A549 (cell line): Measurements from ENCODE around the gene KLHL13. TPM values are rescaled to one million over a fixed set of nuclear protein-coding genes. Genes with fewer than 3 reads are reported as not detected.

ENCODE experiments used
- ATAC-seq, 2 experiments: fragments of 200-7000 bp in 1 of 2; fragments of >200 bp in 1 of 2; cut with Nextera tagmentation in 1 of 2; cut with Tn5 transposase in 1 of 2; 3 replicates each; pipeline versions ENCODE4 v1.8.0 to v1.9.1; 2018 to 2020; ENCODE audit warnings: mild to moderate bottlenecking in 1 of 2, moderate library complexity in 1 of 2
- CTCF ChIA-PET: fragments of 300-600 bp; sonication (Branson Sonifier 250); formaldehyde crosslinking; extraction: SDS; loops from one replicate; lab custom pipeline; 2021; ENCODE audit warnings: antibody characterized with exemption, inconsistent platforms; lab: Yijun Ruan, JAX
- POLR2A ChIA-PET: fragments of 350-600 bp; formaldehyde crosslinking; extraction: SDS; loops from one replicate; lab custom pipeline; 2021; ENCODE audit warnings: antibody characterized with exemption, inconsistent platforms; lab: Yijun Ruan, JAX
- DNase-seq, 2 experiments: peaks; one replicate each; pipeline versions ENCODE4 v3.0.0 to v3.0.0-alpha.2; 2011 to 2016; ENCODE audit warnings: low read depth in 1 of 2, low spot score in 1 of 2
- FAIRE-seq: peaks from 2 replicates; lab custom pipeline; 2011; peaks lifted over from hg19 to GRCh38; lab: Jason Lieb, UNC
- H3K27ac ChIP-seq, 2 experiments: fragments of >200 bp; sonication (Bioruptor Twin); formaldehyde crosslinking; 3 replicates each; pipeline ENCODE4 v1.5.1; 2016 to 2017
- H3K4me1 ChIP-seq: fragments of >200 bp; sonication (Bioruptor Twin); formaldehyde crosslinking; 3 replicates; pipeline ENCODE4 v1.6.1; 2016
- H3K4me2 ChIP-seq: fragments of >200 bp; sonication (Bioruptor Twin); formaldehyde crosslinking; 3 replicates; pipeline ENCODE4 v1.6.1; 2016
- H3K4me3 ChIP-seq: fragments of >200 bp; sonication (Bioruptor Twin); formaldehyde crosslinking; 3 replicates; pipeline ENCODE4 v1.5.1; 2016
- H3K9me3 ChIP-seq: fragments of >200 bp; sonication (Bioruptor Twin); formaldehyde crosslinking; 3 replicates; pipeline ENCODE4 v1.6.1; 2016
- CEBPB ChIP-seq, 2 experiments: fragments of >200 bp in 1 of 2; sonication (Bioruptor Twin) in 1 of 2; formaldehyde crosslinking in 1 of 2; IDR thresholded peaks; 2 replicates each; pipeline ENCODE4 v1.6.1; 2012 to 2016
- CHD4 ChIP-seq: fragments of 200-600 bp; sonication (generic); IDR thresholded peaks from 2 replicates; pipeline ENCODE4 v1.6.1; 2016; ENCODE audit warnings: antibody characterized with exemption, mild to moderate bottlenecking, borderline replicate concordance
- EHF ChIP-seq: fragments of 250-450 bp; sonication (Bioruptor Pico); IDR thresholded peaks from 2 replicates; pipeline ENCODE4 v1.5.0; 2020; ENCODE audit warnings: mild to moderate bottlenecking
- ESRRA ChIP-seq: fragments of 150-350 bp; IDR thresholded peaks from 2 replicates; pipeline ENCODE4 v1.6.1; 2014; ENCODE audit warnings: mild to moderate bottlenecking, low read length, borderline replicate concordance
- FOSB ChIP-seq: fragments of 250-450 bp; sonication (Bioruptor Pico); IDR thresholded peaks from 2 replicates; pipeline ENCODE4 v1.5.0; 2020; ENCODE audit warnings: mild to moderate bottlenecking, moderate library complexity
- FOSL2 ChIP-seq, 2 experiments: fragments of 450-650 bp in 1 of 2; fragments of >200 bp in 1 of 2; sonication (Bioruptor Twin) in 1 of 2; formaldehyde crosslinking; IDR thresholded peaks; 2 replicates each; pipeline versions ENCODE4 v1.5.0 to v1.6.1; 2016 to 2020; ENCODE audit warnings: mild to moderate bottlenecking in 1 of 2, moderate library complexity in 1 of 2
- GATA3 ChIP-seq: IDR thresholded peaks from 2 replicates; pipeline ENCODE4 v1.6.1; 2012; ENCODE audit warnings: borderline replicate concordance
- HDAC2 ChIP-seq: fragments of 200-600 bp; sonication (generic); IDR thresholded peaks from 2 replicates; pipeline ENCODE4 v1.6.1; 2016
- HEYL ChIP-seq: fragments of 250-450 bp; sonication (Bioruptor Pico); IDR thresholded peaks from 2 replicates; pipeline ENCODE4 v1.8.0; 2021; ENCODE audit warnings: mild to moderate bottlenecking, moderate library complexity
- MAFK ChIP-seq: fragments of 450-650 bp; IDR thresholded peaks from 2 replicates; pipeline ENCODE4 v1.6.1; 2014; ENCODE audit not compliant: partially characterized antibody
- MAZ ChIP-seq: fragments of 150-350 bp; IDR thresholded peaks from 2 replicates; pipeline ENCODE4 v1.6.1; 2014; ENCODE audit warnings: antibody characterized with exemption, low read depth, low read length, borderline replicate concordance
- NR3C1 ChIP-seq: fragments of >200 bp; sonication (Bioruptor Twin); formaldehyde crosslinking; IDR thresholded peaks from 3 replicates; pipeline ENCODE4 v1.6.1; 2017
- PHF8 ChIP-seq: fragments of 200-600 bp; sonication (generic); IDR thresholded peaks from 2 replicates; pipeline ENCODE4 v1.6.1; 2016; ENCODE audit warnings: low read depth, mild to moderate bottlenecking, antibody characterized with exemption, moderate library complexity, borderline replicate concordance
- POLR2A ChIP-seq: IDR thresholded peaks from 2 replicates; pipeline ENCODE4 v1.6.1; 2012; ENCODE audit warnings: mild to moderate bottlenecking, low read length
- POLR2AphosphoS2 ChIP-seq: conservative IDR thresholded peaks from 2 replicates; pipeline ENCODE4 v1.6.1; 2012; ENCODE audit warnings: low read length, improper control_type of control experiment, inconsistent platforms
- WGBS: methylation state at CpG from one replicate; pipeline ENCODE4 v1.1.6; 2017; ENCODE audit errors: missing lambda C conversion rate; 5-methylcytosine and 5-hydroxymethylcytosine counted together
- polyA plus RNA-seq, 4 experiments: library from polyadenylated mRNA; depleted of rRNA in 3 of 4; stranded (reverse); fragments of >200 nt; fragmentation: RNase III in 1 of 4; extraction: RNeasy Plus Mini Kit Qiagen cat#74134 plus additional on column Dnase treatment in 1 of 4; gene quantifications; 2 replicates in 3 of 4; 3 replicates in 1 of 4; pipeline ENCODE4 v1.2.3, GENCODE V29; 2011 to 2017
- TF ChIP-seq, protein P1 (sequence below): fragments of >200 bp; sonication (Bioruptor Twin); formaldehyde crosslinking; IDR thresholded peaks from 3 replicates; pipeline ENCODE4 v1.6.1; 2016
- TF ChIP-seq, protein P2 (sequence below): fragments of >200 bp; sonication (Bioruptor Twin); formaldehyde crosslinking; IDR thresholded peaks from 3 replicates; pipeline ENCODE4 v1.5.1; 2016
- TF ChIP-seq, protein P3 (sequence below): fragments of 450-650 bp; IDR thresholded peaks from 2 replicates; pipeline ENCODE4 v1.6.1; 2014; ENCODE audit warnings: antibody characterized with exemption
- TF ChIP-seq, protein P4 (sequence below): IDR thresholded peaks from 2 replicates; pipeline ENCODE4 v1.6.1; 2012; ENCODE audit warnings: low read depth, borderline replicate concordance
- TF ChIP-seq, protein P5 (sequence below): IDR thresholded peaks from 2 replicates; pipeline ENCODE4 v1.6.1; 2012
- TF ChIP-seq, protein P6 (sequence below): fragments of 200-600 bp; sonication (generic); IDR thresholded peaks from 2 replicates; pipeline ENCODE4 v1.6.1; 2016; ENCODE audit warnings: antibody characterized with exemption, mild to moderate bottlenecking, moderate library complexity
- TF ChIP-seq, protein P7 (sequence below): fragments of 150-350 bp; IDR thresholded peaks from 2 replicates; pipeline ENCODE4 v1.6.1; 2014; ENCODE audit warnings: low read depth, mild to moderate bottlenecking, low read length
- TF ChIP-seq, protein P8 (sequence below): fragments of 250-450 bp; sonication (Bioruptor Pico); IDR thresholded peaks from 2 replicates; pipeline ENCODE4 v1.5.0; 2020; ENCODE audit warnings: low read depth, mild to moderate bottlenecking, moderate library complexity

Gene KLHL13
- polyA plus RNA-seq, 2 of the 4 experiments (the other 2 are of a cell fraction), result 0.76 to 1.0 TPM

DNA sequence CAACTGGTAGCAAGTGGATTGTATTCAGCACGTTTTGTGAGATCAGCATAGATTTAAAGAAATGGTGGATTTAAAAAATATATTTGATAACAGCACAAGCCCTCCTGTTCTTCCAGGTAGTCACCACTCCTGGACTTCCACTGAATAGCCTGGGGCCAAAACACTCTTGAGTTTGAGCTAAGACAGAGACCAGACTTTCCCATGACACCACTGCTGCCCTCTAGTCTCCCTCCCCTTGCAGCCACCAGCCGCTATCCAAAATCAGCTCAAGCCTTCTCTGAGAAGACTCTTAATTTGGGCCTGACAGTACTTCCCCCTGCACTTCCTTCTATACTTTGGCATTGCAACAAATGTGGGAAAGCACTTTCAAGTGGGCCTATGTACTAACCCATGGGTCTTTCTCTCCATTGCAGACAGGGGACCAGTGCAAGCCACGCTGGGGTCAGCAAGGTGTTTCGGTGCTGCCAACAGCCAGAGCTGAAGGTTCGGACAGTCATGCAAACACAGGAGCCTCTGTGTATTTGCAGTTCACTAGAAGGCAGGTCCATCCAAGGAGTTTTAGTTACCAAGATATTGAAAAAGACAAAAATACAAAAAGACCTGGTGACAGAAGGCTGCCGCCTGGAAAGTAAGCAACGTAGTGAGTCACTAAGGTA lies 40.5 kb upstream of the KLHL13 start:
- ChIA-PET CTCF (no interaction called here), POLR2A (no interaction called here)
- no peak for FAIRE-seq
- DNase-seq, result no peak
- Histone ChIP-seq H3K4me3 (no peak overlapping the region), H3K4me1 (no peaks in the 10 kb centered on the region), H3K9me3 (no peaks in the 10 kb centered on the region), H3K4me2 (no peak overlapping the region), H3K27ac (no peak overlapping the region)
- TF ChIP-seq POLR2A (no peak), HDAC2 (no peak), POLR2AphosphoS2 (no peak), FOSB (CRISPR knock-in tag) (no peak), PHF8 (no peak), HEYL (CRISPR knock-in tag) (no peak)
- TF ChIP-seq, protein P1, sequence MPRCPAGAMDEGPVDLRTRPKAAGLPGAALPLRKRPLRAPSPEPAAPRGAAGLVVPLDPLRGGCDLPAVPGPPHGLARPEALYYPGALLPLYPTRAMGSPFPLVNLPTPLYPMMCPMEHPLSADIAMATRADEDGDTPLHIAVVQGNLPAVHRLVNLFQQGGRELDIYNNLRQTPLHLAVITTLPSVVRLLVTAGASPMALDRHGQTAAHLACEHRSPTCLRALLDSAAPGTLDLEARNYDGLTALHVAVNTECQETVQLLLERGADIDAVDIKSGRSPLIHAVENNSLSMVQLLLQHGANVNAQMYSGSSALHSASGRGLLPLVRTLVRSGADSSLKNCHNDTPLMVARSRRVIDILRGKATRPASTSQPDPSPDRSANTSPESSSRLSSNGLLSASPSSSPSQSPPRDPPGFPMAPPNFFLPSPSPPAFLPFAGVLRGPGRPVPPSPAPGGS, result no peak
- TF ChIP-seq, protein P2, sequence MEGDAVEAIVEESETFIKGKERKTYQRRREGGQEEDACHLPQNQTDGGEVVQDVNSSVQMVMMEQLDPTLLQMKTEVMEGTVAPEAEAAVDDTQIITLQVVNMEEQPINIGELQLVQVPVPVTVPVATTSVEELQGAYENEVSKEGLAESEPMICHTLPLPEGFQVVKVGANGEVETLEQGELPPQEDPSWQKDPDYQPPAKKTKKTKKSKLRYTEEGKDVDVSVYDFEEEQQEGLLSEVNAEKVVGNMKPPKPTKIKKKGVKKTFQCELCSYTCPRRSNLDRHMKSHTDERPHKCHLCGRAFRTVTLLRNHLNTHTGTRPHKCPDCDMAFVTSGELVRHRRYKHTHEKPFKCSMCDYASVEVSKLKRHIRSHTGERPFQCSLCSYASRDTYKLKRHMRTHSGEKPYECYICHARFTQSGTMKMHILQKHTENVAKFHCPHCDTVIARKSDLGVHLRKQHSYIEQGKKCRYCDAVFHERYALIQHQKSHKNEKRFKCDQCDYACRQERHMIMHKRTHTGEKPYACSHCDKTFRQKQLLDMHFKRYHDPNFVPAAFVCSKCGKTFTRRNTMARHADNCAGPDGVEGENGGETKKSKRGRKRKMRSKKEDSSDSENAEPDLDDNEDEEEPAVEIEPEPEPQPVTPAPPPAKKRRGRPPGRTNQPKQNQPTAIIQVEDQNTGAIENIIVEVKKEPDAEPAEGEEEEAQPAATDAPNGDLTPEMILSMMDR, result no peak
- TF ChIP-seq, protein P3, sequence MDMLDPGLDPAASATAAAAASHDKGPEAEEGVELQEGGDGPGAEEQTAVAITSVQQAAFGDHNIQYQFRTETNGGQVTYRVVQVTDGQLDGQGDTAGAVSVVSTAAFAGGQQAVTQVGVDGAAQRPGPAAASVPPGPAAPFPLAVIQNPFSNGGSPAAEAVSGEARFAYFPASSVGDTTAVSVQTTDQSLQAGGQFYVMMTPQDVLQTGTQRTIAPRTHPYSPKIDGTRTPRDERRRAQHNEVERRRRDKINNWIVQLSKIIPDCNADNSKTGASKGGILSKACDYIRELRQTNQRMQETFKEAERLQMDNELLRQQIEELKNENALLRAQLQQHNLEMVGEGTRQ, result no peak
- TF ChIP-seq, protein P4, sequence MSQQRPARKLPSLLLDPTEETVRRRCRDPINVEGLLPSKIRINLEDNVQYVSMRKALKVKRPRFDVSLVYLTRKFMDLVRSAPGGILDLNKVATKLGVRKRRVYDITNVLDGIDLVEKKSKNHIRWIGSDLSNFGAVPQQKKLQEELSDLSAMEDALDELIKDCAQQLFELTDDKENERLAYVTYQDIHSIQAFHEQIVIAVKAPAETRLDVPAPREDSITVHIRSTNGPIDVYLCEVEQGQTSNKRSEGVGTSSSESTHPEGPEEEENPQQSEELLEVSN, result no peak
- WGBS, result 72% methylated on average over 6 of the region's 7 CpGs
- ATAC-seq, result no peak

DNA sequence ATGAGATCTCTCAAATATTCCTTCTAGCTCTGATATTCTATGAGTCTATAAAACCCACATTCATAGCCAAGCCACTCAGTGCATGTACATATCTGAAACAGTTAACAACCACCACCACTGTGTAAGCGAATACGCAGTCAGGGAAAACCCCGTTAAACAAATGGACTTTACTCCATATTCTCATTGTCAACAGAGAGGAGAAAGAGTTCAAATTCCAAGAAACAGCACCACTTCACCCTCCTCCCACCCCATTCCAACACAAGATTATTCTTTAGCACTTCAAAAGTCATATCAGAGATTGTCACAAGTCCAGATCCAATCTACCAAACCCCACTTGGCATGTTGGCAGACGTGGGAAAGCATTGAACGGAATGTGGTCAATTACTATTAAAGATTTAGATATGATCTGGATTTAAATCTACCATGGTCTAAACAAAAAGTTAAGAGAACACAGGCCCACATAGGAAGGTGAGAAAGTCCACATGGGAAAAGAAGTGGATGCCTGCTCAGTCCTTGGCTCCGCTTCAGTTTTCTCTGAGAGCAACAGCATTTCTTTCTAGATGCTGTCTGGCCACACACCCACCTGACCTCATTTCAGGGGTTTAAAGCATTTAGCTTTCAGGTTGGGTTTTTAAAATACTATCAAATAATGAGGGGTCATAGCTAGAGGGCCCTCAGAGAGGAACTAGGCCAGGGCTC lies 39.8 kb upstream of the KLHL13 start:
- FAIRE-seq (no peak), ATAC-seq (no peak), DNase-seq (no peak)
- WGBS, result 56% methylated on average over 6 of the region's 6 CpGs
- POLR2A ChIA-PET, result no interaction called here
- H3K4me3 ChIP-seq, result no peak overlapping the region
- no peaks in the 10 kb centered on the region for H3K9me3 ChIP-seq
- H3K27ac ChIP-seq, result no peak overlapping the region
- no peaks in the 10 kb centered on the region for H3K4me1 ChIP-seq
- CTCF ChIA-PET, result no interaction called here
- H3K4me2 ChIP-seq, result no peak overlapping the region
- TF ChIP-seq MAZ (no peak), CEBPB (IDR thresholded peaks at IDR 0.05) (no peak), FOSL2 (IDR thresholded peaks at IDR 0.05) (no peak), FOSL2 (CRISPR knock-in tag; IDR thresholded peaks at IDR 0.05) (no peak), MAFK (no peak), GATA3 (no peak), NR3C1 (no peak), FOSB (CRISPR knock-in tag) (no peak), EHF (CRISPR knock-in tag) (no peak), ESRRA (no peak), CHD4 (no peak)
- TF ChIP-seq, protein P5, sequence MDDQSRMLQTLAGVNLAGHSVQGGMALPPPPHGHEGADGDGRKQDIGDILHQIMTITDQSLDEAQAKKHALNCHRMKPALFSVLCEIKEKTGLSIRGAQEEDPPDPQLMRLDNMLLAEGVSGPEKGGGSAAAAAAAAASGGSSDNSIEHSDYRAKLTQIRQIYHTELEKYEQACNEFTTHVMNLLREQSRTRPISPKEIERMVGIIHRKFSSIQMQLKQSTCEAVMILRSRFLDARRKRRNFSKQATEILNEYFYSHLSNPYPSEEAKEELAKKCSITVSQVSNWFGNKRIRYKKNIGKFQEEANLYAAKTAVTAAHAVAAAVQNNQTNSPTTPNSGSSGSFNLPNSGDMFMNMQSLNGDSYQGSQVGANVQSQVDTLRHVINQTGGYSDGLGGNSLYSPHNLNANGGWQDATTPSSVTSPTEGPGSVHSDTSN, result no peak
- TF ChIP-seq, protein P6, sequence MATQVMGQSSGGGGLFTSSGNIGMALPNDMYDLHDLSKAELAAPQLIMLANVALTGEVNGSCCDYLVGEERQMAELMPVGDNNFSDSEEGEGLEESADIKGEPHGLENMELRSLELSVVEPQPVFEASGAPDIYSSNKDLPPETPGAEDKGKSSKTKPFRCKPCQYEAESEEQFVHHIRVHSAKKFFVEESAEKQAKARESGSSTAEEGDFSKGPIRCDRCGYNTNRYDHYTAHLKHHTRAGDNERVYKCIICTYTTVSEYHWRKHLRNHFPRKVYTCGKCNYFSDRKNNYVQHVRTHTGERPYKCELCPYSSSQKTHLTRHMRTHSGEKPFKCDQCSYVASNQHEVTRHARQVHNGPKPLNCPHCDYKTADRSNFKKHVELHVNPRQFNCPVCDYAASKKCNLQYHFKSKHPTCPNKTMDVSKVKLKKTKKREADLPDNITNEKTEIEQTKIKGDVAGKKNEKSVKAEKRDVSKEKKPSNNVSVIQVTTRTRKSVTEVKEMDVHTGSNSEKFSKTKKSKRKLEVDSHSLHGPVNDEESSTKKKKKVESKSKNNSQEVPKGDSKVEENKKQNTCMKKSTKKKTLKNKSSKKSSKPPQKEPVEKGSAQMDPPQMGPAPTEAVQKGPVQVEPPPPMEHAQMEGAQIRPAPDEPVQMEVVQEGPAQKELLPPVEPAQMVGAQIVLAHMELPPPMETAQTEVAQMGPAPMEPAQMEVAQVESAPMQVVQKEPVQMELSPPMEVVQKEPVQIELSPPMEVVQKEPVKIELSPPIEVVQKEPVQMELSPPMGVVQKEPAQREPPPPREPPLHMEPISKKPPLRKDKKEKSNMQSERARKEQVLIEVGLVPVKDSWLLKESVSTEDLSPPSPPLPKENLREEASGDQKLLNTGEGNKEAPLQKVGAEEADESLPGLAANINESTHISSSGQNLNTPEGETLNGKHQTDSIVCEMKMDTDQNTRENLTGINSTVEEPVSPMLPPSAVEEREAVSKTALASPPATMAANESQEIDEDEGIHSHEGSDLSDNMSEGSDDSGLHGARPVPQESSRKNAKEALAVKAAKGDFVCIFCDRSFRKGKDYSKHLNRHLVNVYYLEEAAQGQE, result no peak
- TF ChIP-seq, protein P4, result no peak
- TF ChIP-seq, protein P7, sequence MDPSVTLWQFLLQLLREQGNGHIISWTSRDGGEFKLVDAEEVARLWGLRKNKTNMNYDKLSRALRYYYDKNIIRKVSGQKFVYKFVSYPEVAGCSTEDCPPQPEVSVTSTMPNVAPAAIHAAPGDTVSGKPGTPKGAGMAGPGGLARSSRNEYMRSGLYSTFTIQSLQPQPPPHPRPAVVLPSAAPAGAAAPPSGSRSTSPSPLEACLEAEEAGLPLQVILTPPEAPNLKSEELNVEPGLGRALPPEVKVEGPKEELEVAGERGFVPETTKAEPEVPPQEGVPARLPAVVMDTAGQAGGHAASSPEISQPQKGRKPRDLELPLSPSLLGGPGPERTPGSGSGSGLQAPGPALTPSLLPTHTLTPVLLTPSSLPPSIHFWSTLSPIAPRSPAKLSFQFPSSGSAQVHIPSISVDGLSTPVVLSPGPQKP, result no peak
- TF ChIP-seq, protein P8, sequence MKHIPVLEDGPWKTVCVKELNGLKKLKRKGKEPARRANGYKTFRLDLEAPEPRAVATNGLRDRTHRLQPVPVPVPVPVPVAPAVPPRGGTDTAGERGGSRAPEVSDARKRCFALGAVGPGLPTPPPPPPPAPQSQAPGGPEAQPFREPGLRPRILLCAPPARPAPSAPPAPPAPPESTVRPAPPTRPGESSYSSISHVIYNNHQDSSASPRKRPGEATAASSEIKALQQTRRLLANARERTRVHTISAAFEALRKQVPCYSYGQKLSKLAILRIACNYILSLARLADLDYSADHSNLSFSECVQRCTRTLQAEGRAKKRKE (CRISPR knock-in tag), result no peak
